NB4 (cell line): ENCODE results near the gene FRMPD1.

Source experiments
- DNase-seq: peaks from one replicate; pipeline ENCODE4 v3.0.0; 2010; ENCODE audit warnings: low read depth
- H3K4me3 ChIP-seq: one replicate; pipeline ENCODE4 v1.5.1; 2011; ENCODE audit warnings: mild to moderate bottlenecking, low read depth, low read length, moderate library complexity
- CTCF ChIP-seq: IDR thresholded peaks from one replicate; pipeline ENCODE4 v1.5.1; 2012; ENCODE audit warnings: low read depth, low read length
- MYC ChIP-seq: IDR thresholded peaks from 2 replicates; pipeline ENCODE4 v1.6.1; 2011; ENCODE audit warnings: low read depth, low read length
- POLR2A ChIP-seq: IDR thresholded peaks from 2 replicates; pipeline ENCODE4 v1.6.1; 2011; ENCODE audit warnings: mild to moderate bottlenecking; ENCODE audit not compliant: insufficient read length; ENCODE audit errors: extremely low read depth
- TF ChIP-seq, protein P1 (sequence below): IDR thresholded peaks from 2 replicates; pipeline ENCODE4 v1.6.1; 2011; ENCODE audit warnings: low read depth, low read length

FRMPD1 gene

DNA sequence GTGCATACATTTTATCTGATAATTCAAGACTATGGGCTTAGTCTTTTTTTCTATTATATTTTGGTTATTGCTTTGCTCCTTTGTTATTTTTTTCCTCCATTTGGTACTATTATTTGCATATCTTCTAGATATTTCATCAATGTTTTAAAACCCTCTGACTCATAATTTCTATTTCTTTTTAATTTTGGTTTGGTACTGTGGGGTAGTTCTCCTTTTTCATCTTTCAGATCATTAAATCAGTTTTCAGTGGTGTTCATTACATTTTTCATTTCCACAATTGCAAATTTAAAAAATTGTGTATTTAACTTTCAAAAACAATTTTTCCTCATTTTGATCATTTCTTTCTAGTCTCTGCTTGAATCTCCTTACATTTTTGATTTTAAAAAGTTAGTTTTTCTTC lies 7.5 kb upstream of the FRMPD1 start:
- TF ChIP-seq, protein P1, sequence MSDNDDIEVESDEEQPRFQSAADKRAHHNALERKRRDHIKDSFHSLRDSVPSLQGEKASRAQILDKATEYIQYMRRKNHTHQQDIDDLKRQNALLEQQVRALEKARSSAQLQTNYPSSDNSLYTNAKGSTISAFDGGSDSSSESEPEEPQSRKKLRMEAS, result no peak
- TF ChIP-seq CTCF, result no peak
- TF ChIP-seq MYC, result no peak
- TF ChIP-seq POLR2A, result no peak
- no peak for DNase-seq
- no peak overlapping the region for H3K4me3 ChIP-seq

- DNase-seq, result no peak
- TF ChIP-seq MYC (no peak), CTCF (no peak), POLR2A (no peak)
- TF ChIP-seq, protein P1, result no peak
- no peak overlapping the region for H3K4me3 ChIP-seq
Measured at GRCh38 chr9:37645903-37646506, 4.7 kb upstream of the FRMPD1 start.

GRCh38 chr9:37650299-37650872 lies 368 bp upstream of the FRMPD1 start:
- H3K4me3 ChIP-seq, result no peak overlapping the region
- DNase-seq, result no peak
- TF ChIP-seq MYC (no peak), CTCF (no peak), POLR2A (no peak)
- TF ChIP-seq, protein P1, result no peak

- DNase-seq, result no peak
- TF ChIP-seq POLR2A (no peak), CTCF (no peak), MYC (no peak)
- TF ChIP-seq, protein P1, result no peak
- no peak overlapping the region for H3K4me3 ChIP-seq
Measured at GRCh38 chr9:37652261-37652660, 1.5 kb downstream of the FRMPD1 start.

- TF ChIP-seq POLR2A (no peak), CTCF (no peak), MYC (no peak)
- TF ChIP-seq, protein P1, result no peak
- DNase-seq, result no peak
- no peak overlapping the region for H3K4me3 ChIP-seq
Measured at GRCh38 chr9:37653385-37653784, 2.6 kb downstream of the FRMPD1 start.
